Nephron (organoid): ENCODE results near the gene POLR1A.

ENCODE experiments used
- H3K27ac Mint-ChIP-seq, 3 experiments: 2 replicates each; pipeline ENCODE4 v1.8.0; 2020; ENCODE audit warnings: mixed read lengths in 3 of 3, mild to moderate bottlenecking in 2 of 3, moderate library complexity in 1 of 3
- H3K27me3 Mint-ChIP-seq: 2 replicates; pipeline ENCODE4 v1.8.0; 2021; ENCODE audit warnings: low read depth, mild to moderate bottlenecking, moderate library complexity, mixed read lengths
- H3K36me3 Mint-ChIP-seq: 2 replicates; pipeline ENCODE4 v1.8.0; 2020; ENCODE audit warnings: low read depth, mixed read lengths
- H3K4me1 Mint-ChIP-seq: 2 replicates; pipeline ENCODE4 v1.8.0; 2020; ENCODE audit warnings: mixed read lengths
- H3K4me3 Mint-ChIP-seq, 3 experiments: 2 replicates each; pipeline ENCODE4 v1.8.0; 2020; ENCODE audit warnings: mild to moderate bottlenecking in 3 of 3, mixed read lengths in 3 of 3, moderate library complexity in 2 of 3
- H3K9me3 Mint-ChIP-seq: 2 replicates; pipeline ENCODE4 v1.8.0; 2020; ENCODE audit warnings: mixed read lengths
- CTCF ChIP-seq, 3 experiments: fragments of 200-600 bp; sonication (generic); IDR thresholded peaks; one replicate each; pipeline ENCODE4 v1.5.0; 2021; ENCODE audit warnings: antibody characterized with exemption in 3 of 3; ENCODE audit not compliant: unreplicated experiment in 3 of 3

Gene POLR1A

GRCh38 chr2:86044045-86044444 is 61.6 kb downstream of the POLR1A start:
- no peak overlapping the region for H3K27ac Mint-ChIP-seq
- H3K36me3 Mint-ChIP-seq: peaks cover 75% of the 10 kb centered on the region
- H3K9me3 Mint-ChIP-seq: no peaks in the 10 kb centered on the region
- H3K4me1 Mint-ChIP-seq: peaks cover 29% of the 10 kb centered on the region
- H3K4me3 Mint-ChIP-seq: no peak overlapping the region
- no peaks in the 10 kb centered on the region for H3K27me3 Mint-ChIP-seq
- no peak for TF ChIP-seq CTCF (IDR thresholded peaks at IDR 0.05; ENCODE audit: unreplicated experiment in 3 of 3)

GRCh38 chr2:86042256-86043168 is 63.2 kb downstream of the POLR1A start:
- Mint-ChIP-seq H3K9me3 (no peaks in the 10 kb centered on the region), H3K27ac (no peak overlapping the region), H3K27me3 (no peaks in the 10 kb centered on the region), H3K4me1 (peaks cover 40% of the 10 kb centered on the region), H3K4me3 (no peak overlapping the region), H3K36me3 (peaks cover 81% of the 10 kb centered on the region)
- TF ChIP-seq CTCF (IDR thresholded peaks at IDR 0.05; ENCODE audit: unreplicated experiment in 3 of 3): no peak

- H3K9me3 Mint-ChIP-seq: no peaks in the 10 kb centered on the region
- no peak for TF ChIP-seq CTCF (IDR thresholded peaks at IDR 0.05; ENCODE audit: unreplicated experiment in 3 of 3)
- H3K4me3 Mint-ChIP-seq: no peak overlapping the region
- H3K27me3 Mint-ChIP-seq: no peaks in the 10 kb centered on the region
- peaks cover 64% of the 10 kb centered on the region for H3K4me1 Mint-ChIP-seq
- H3K36me3 Mint-ChIP-seq: peaks cover 74% of the 10 kb centered on the region
- peak overlapping the region in 1 of 3 experiments; percentile 28 for H3K27ac Mint-ChIP-seq
Measured at GRCh38 chr2:86039963-86040655, 65.6 kb downstream of the POLR1A start.

- H3K36me3 Mint-ChIP-seq: peaks cover 73% of the 10 kb centered on the region
- H3K27me3 Mint-ChIP-seq: no peaks in the 10 kb centered on the region
- TF ChIP-seq CTCF (IDR thresholded peaks at IDR 0.05; ENCODE audit: unreplicated experiment in 3 of 3): no peak
- no peaks in the 10 kb centered on the region for H3K9me3 Mint-ChIP-seq
- peak overlapping the region; percentile 25 to 99 (median 41) for H3K27ac Mint-ChIP-seq
- no peak overlapping the region for H3K4me3 Mint-ChIP-seq
- peaks cover 71% of the 10 kb centered on the region for H3K4me1 Mint-ChIP-seq
Measured at GRCh38 chr2:86039178-86039962, 66.3 kb downstream of the POLR1A start.

GRCh38 chr2:86038291-86039081 is 67.2 kb downstream of the POLR1A start:
- peaks cover 76% of the 10 kb centered on the region for H3K4me1 Mint-ChIP-seq
- no peak for TF ChIP-seq CTCF (IDR thresholded peaks at IDR 0.05; ENCODE audit: unreplicated experiment in 3 of 3)
- H3K36me3 Mint-ChIP-seq: peaks cover 77% of the 10 kb centered on the region
- no peaks in the 10 kb centered on the region for H3K27me3 Mint-ChIP-seq
- no peaks in the 10 kb centered on the region for H3K9me3 Mint-ChIP-seq
- peak overlapping the region in 2 of 3 experiments; percentile 59 to 65 for H3K4me3 Mint-ChIP-seq
- H3K27ac Mint-ChIP-seq: peak overlapping the region; percentile 98 to 99 (median 99)
